Right lobe of liver (tissue), 5 donors: Measurements from ENCODE around the gene TMPRSS11E. TPM values are rescaled to one million over a fixed set of nuclear protein-coding genes. Genes with fewer than 3 reads are reported as not detected.

Source experiments
- total RNA-seq, 6 experiments: library from RNA; depleted of rRNA in 2 of 6; stranded (reverse); fragments of >200 nt in 2 of 6; fragmentation: NEBNext Ultra II Directional in 3 of 6; extraction: Animal tissue kit (Norgen Biotek cat#: 25700) in 3 of 6; gene quantifications; one replicate each; pipeline versions ENCODE4 v1.1.0 to v1.2.4, GENCODE V29; 2016 to 2023
- donor health status: DM: no; HTN: no; CAD: no.
- donor health status: DM: no; HTN: no; CAD: no.
- donor health status: DM: no; HTN: yes; CAD: no.
- donor health status: DM: no; HTN: yes; CAD: no.

Gene TMPRSS11E
- total RNA-seq, 6 experiments from 2014 or later: not detected

Other genes with a start within 250 kb of the TMPRSS11E start
- not detected for gene TMPRSS11B, start 201.8 kb upstream of the TMPRSS11E start, total RNA-seq
- 10 to 100 TPM; 15.5 to 32.9 (median 26.0) TPM for gene YTHDC1, start 97.4 kb upstream of the TMPRSS11E start, total RNA-seq
- 10 to 100 TPM in 2 of 6 experiments, 1 to 10 TPM in 4; 1.0 to 13.6 (median 2.5) TPM for gene UGT2B17, start 128.9 kb downstream of the TMPRSS11E start, total RNA-seq
- 100 to 1,000 TPM in 4 of 6 experiments, 10 to 100 TPM in 2; 44.9 to 533 (median 152) TPM for gene UGT2B15, start 223.2 kb downstream of the TMPRSS11E start, total RNA-seq